Endothelial cell of umbilical vein (primary cell): ENCODE measurements around the gene KLHL25. TPM values are rescaled to one million over a fixed set of nuclear protein-coding genes. Genes with fewer than 3 reads are reported as not detected.

Experiments
- BruUV-seq: library from RNA; stranded (reverse); fragments of 400-500 nt; replicated peaks from 2 replicates; lab custom pipeline; 2021; lab: Mats Ljungman, UMichigan
- CTCF ChIA-PET: fragments of 300-600, 350-600 bp; sonication (Branson Sonifier 250); formaldehyde crosslinking; loops from one replicate; lab custom pipeline; 2021; ENCODE audit warnings: antibody characterized with exemption, inconsistent platforms; lab: Charles Lee
- POLR2A ChIA-PET: fragments of 300-600, 350-600 bp; sonication (Branson Sonifier 250); formaldehyde crosslinking; loops from one replicate; lab custom pipeline; 2021; ENCODE audit warnings: antibody characterized with exemption, inconsistent platforms; lab: Charles Lee
- DNase-seq: peaks from one replicate; pipeline ENCODE4 v3.0.0-alpha.2; 2011; ENCODE audit warnings: low read depth, low spot score
- FAIRE-seq: peaks from 2 replicates; lab custom pipeline; 2011; peaks lifted over from hg19 to GRCh38; lab: Jason Lieb, UNC
- H2AFZ ChIP-seq: 2 replicates; pipeline ENCODE4 v1.6.0; 2012; ENCODE audit warnings: low read depth, low read length, control low read depth, inconsistent platforms
- H3K27ac ChIP-seq: 2 replicates; pipeline ENCODE4 v1.5.1; 2011; ENCODE audit warnings: low read depth, mild to moderate bottlenecking, control low read depth, low read length, moderate library complexity; ENCODE audit not compliant: insufficient read depth
- H3K27me3 ChIP-seq, 2 experiments: 2 replicates each; pipeline versions ENCODE4 v1.6.0 to v1.6.1; 2011; ENCODE audit warnings: low read length in 2 of 2, mixed read lengths in 1 of 2; ENCODE audit not compliant: control insufficient read depth in 2 of 2, insufficient read depth in 2 of 2
- H3K36me3 ChIP-seq, 2 experiments: 2 replicates in 1 of 2; 3 replicates in 1 of 2; pipeline ENCODE4 v1.5.1; 2011; ENCODE audit warnings: low read length in 2 of 2, mild to moderate bottlenecking in 1 of 2, moderate library complexity in 1 of 2; ENCODE audit not compliant: control insufficient read depth in 2 of 2, insufficient read depth in 2 of 2; ENCODE audit errors: extremely low read depth in 1 of 2
- H3K4me1 ChIP-seq: 3 replicates; pipeline ENCODE4 v1.5.1; 2011; ENCODE audit warnings: mild to moderate bottlenecking, low read length; ENCODE audit not compliant: control insufficient read depth, insufficient read depth; ENCODE audit errors: extremely low read depth
- H3K4me2 ChIP-seq: 2 replicates; pipeline ENCODE4 v1.6.1; 2011; ENCODE audit warnings: low read length, control low read depth, mixed read lengths; ENCODE audit not compliant: insufficient read depth
- H3K4me3 ChIP-seq, 3 experiments: fragments of 200-600 bp in 1 of 3; sonication (generic), shearing (Covaris generic) in 1 of 3; replicated peaks in 1 of 3; 2 replicates each; pipeline ENCODE4 v1.5.1; 2011 to 2016; ENCODE audit warnings: control low read depth in 3 of 3, low read length in 3 of 3, mild to moderate bottlenecking in 2 of 3, inconsistent platforms in 1 of 3, low read depth in 1 of 3, moderate library complexity in 1 of 3; ENCODE audit not compliant: insufficient read depth in 1 of 3
- H3K79me2 ChIP-seq: 2 replicates; pipeline ENCODE4 v1.6.0; 2012; ENCODE audit warnings: low read length, inconsistent platforms; ENCODE audit not compliant: control insufficient read depth, insufficient read depth
- H3K9ac ChIP-seq: replicated peaks from 2 replicates; pipeline ENCODE3; 2011; ENCODE audit warnings: low read length, control low read depth; ENCODE audit not compliant: insufficient read depth; ENCODE audit errors: extremely low read depth
- H3K9me1 ChIP-seq: replicated peaks from 3 replicates; pipeline ENCODE4 v1.6.0; 2011; ENCODE audit warnings: mild to moderate bottlenecking, low read length; ENCODE audit not compliant: control insufficient read depth, insufficient read depth; ENCODE audit errors: extremely low read depth
- H3K9me3 ChIP-seq: replicated peaks from 2 replicates; pipeline ENCODE4 v1.5.1; 2012; ENCODE audit warnings: low read length, inconsistent platforms; ENCODE audit not compliant: control insufficient read depth, insufficient read depth
- H4K20me1 ChIP-seq: replicated peaks from 2 replicates; pipeline ENCODE3; 2011; ENCODE audit warnings: mild to moderate bottlenecking, low read length; ENCODE audit not compliant: control insufficient read depth, insufficient read depth; ENCODE audit errors: extremely low read depth
- CTCF ChIP-seq, 2 donors: IDR thresholded peaks; 1 replicate in 1 of 2; 2 replicates in 1 of 2; pipeline ENCODE4 v1.5.1; 2011; ENCODE audit warnings: low read length in 2 of 2, mild to moderate bottlenecking in 2 of 2, moderate library complexity in 2 of 2, control low read depth in 1 of 2, inconsistent platforms in 1 of 2, low read depth in 1 of 2; ENCODE audit not compliant: insufficient read depth in 1 of 2; ENCODE audit errors: extremely low read depth in 1 of 2
- EZH2 ChIP-seq: IDR thresholded peaks from 2 replicates; pipeline ENCODE4 v1.6.1; 2012; ENCODE audit warnings: borderline replicate concordance, low read depth, mild to moderate bottlenecking, moderate library complexity, low read length, inconsistent platforms; ENCODE audit not compliant: severe bottlenecking
- FOS ChIP-seq: IDR thresholded peaks from 2 replicates; pipeline ENCODE4 v1.6.1; 2011; ENCODE audit warnings: mild to moderate bottlenecking, low read length, moderate library complexity, borderline replicate concordance; ENCODE audit not compliant: insufficient read depth
- GATA2 ChIP-seq: IDR thresholded peaks from 2 replicates; pipeline ENCODE4 v1.7.0; 2011; ENCODE audit warnings: low read depth, mild to moderate bottlenecking, moderate library complexity, mixed read lengths, low read length; ENCODE audit not compliant: insufficient read length, insufficient read depth
- JUN ChIP-seq: IDR thresholded peaks from 2 replicates; pipeline ENCODE4 v1.6.1; 2011; ENCODE audit warnings: borderline replicate concordance, low read depth; ENCODE audit not compliant: insufficient read length, insufficient read depth
- MAX ChIP-seq: IDR thresholded peaks from 2 replicates; pipeline ENCODE4 v1.6.1; 2011; ENCODE audit not compliant: insufficient read depth, insufficient read length
- MYC ChIP-seq: IDR thresholded peaks from one replicate; pipeline ENCODE4 v1.6.1; 2011; ENCODE audit warnings: mild to moderate bottlenecking, low read depth, low read length
- POLR2A ChIP-seq: IDR thresholded peaks from 2 replicates; pipeline ENCODE4 v1.6.1; 2012; ENCODE audit warnings: low read depth, mild to moderate bottlenecking, control low read depth, low read length
- POLR2AphosphoS5 ChIP-seq: IDR thresholded peaks from 2 replicates; pipeline ENCODE4 v1.6.1; 2012; ENCODE audit warnings: low read depth, mild to moderate bottlenecking, control low read depth, low read length, moderate library complexity; ENCODE audit not compliant: insufficient read depth
- dilution Hi-C: fragments of 300-500 bp; cut with MboI; formaldehyde crosslinking; loops from one replicate; pipeline ENCODE4 v1.15.0; 2019; ENCODE audit warnings: low sequenced_read_pairs; ENCODE audit not compliant: extremely low pct_ligation_motif_present
- intact Hi-C: fragments of 100-400 bp; cut with micrococcal nuclease; formaldehyde crosslinking; loops from one replicate; pipeline ENCODE4 v1.10.0; 2022
- polyA plus RNA-seq, 4 experiments: library from polyadenylated mRNA; depleted of rRNA in 3 of 4; stranded (reverse) in 3 of 4; unstranded in 1 of 4; fragments of >200 nt; gene quantifications; 2 replicates each; pipeline versions ENCODE4 v1.2.1 to v1.2.3, GENCODE V29; 2011 to 2012; ENCODE audit warnings: missing spikeins in 1 of 4
- total RNA-seq: library from RNA; stranded (reverse); gene quantifications from 2 replicates; pipeline ENCODE4 v1.2.3, GENCODE V29; 2021

The KLHL25 gene
- total and polyA plus RNA-seq, 2 donors (not counting 3 experiments of a cell fraction or from before 2014, with no cell fraction given) = 5.4 to 6.4 TPM

DNA sequence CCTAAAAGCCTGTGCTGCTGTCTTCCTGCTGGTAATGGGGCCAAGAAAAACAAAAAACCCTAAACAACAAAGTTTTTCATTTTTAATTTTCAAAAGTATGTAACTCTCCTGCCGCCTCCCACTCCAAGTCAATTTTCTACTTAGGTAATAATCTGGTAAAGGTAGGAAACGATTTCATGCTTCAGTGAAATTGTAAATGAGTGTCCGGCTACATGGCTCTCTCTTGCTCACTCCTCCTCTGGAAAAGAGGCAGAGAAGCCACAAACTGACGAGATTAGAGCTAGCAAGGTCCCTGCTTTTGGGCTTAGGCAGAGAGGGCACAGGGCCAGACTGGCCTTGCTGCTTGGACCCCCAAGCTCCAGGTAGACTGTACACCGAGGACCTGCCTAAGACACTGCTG is 23.5 kb downstream of the KLHL25 start:
- no peak overlapping the region for H3K4me3 ChIP-seq
- TF ChIP-seq EZH2 (no peak), JUN (no peak), MYC (no peak), POLR2AphosphoS5 (no peak), CTCF (IDR thresholded peaks at IDR 0.05; ENCODE audit: extremely low read depth in 1 of 2, insufficient read depth in 1 of 2, low read depth in 1 of 2, low read length in 2 of 2) (no peak), POLR2A (no peak), MAX (no peak), GATA2 (no peak), FOS (no peak)
- no peaks in the 10 kb centered on the region for H4K20me1 ChIP-seq
- H3K27me3 ChIP-seq = no peaks in the 10 kb centered on the region
- H3K4me1 ChIP-seq = peaks cover 12% of the 10 kb centered on the region
- ChIA-PET CTCF (no interaction called here), POLR2A (no interaction called here)
- dilution Hi-C loops (no loop called here), intact Hi-C loops (loop anchor here (2.0 kb wide), 1 partner anchor 14 kb away; no protein-coding TSS in a partner anchor)
- H3K9me1 ChIP-seq = no peaks in the 10 kb centered on the region
- no peak overlapping the region for H3K4me2 ChIP-seq
- no peak overlapping the region for H3K27ac ChIP-seq
- H2AFZ ChIP-seq = no peak overlapping the region
- H3K9me3 ChIP-seq = no peaks in the 10 kb centered on the region
- BruUV-seq = no TSS peak
- no peaks in the 10 kb centered on the region for H3K36me3 ChIP-seq
- no peaks in the 10 kb centered on the region for H3K79me2 ChIP-seq
- DNase-seq = no peak
- no peak overlapping the region for H3K9ac ChIP-seq
- FAIRE-seq = no peak
